HTR-8/SVneo (cell line): ENCODE data around the gene ZNF217.
"Not testable (repeated sequence)": the region's sequence is repeated elsewhere in the genome, so short reads cannot be mapped to it uniquely, and the experiment has no call there.

ENCODE experiments used
- DNase-seq: peaks from one replicate; pipeline ENCODE4 v3.0.0; 2011; ENCODE audit warnings: low spot score, mixed read lengths; ENCODE audit not compliant: insufficient read length
- FAIRE-seq: peaks from 2 replicates; lab custom pipeline; 2011; peaks lifted over from hg19 to GRCh38; lab: Jason Lieb, UNC

Gene ZNF217

DNA sequence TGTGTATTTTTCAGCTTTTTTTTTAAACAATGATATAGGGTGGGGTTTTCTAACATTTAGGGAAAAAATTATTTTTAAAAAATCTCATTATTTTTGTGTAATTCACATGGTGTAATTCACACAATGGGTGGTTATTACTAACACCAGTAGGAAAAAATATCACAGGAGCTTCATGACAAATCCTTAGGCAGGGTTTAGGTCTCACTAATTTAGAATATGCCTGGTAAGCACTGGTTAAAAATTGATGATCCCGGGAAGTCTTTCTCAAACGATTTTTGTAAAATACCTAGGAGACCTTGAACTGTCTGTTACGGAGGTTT, 29.5 kb upstream of the ZNF217 start:
- FAIRE-seq = no peak

DNA sequence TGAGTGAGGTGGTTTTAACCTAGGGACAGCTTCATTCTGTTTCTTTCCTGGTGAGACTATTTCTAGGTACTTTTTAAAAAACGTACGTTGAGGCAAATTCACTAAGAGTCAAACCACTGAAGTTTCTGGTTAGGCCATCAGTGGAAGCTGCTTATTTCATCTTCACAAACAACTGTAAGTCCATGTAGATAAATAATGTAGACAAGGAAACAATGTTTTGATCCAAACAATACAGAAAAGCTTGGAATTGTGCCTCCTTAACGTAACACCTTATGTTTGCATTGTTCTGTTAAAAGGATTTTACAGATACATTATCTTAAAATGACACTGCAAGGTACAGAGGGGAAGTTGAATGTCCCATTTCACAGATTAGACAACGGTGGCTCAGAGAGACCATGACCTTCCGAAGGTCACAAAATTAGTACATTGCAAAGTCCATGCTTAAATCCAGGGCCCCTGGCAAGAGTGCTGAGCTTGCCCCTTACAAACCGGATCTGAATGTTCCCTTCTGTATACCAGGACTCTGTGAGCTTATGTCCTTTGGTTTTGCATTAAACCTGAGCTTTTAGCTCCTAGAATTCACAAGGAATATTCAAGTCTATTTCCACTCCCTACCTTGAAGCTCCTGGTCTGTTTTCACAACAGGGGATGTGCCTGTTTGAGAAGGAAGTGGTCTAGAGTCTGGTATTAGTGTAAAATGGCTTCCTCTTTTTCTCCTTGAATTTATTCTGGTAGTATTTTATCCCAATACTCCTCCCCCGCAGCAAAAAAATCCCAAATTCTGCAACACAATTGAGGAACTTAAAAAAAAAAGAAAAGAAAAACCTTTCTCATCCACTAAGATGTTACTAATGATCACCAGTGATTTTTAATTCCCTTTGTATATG, 28.9 kb upstream of the ZNF217 start:
- DNase-seq (no peak), FAIRE-seq (no peak)

More for the DNA sequence above, 29.5 kb upstream of the ZNF217 start:
- no peak for DNase-seq

DNA sequence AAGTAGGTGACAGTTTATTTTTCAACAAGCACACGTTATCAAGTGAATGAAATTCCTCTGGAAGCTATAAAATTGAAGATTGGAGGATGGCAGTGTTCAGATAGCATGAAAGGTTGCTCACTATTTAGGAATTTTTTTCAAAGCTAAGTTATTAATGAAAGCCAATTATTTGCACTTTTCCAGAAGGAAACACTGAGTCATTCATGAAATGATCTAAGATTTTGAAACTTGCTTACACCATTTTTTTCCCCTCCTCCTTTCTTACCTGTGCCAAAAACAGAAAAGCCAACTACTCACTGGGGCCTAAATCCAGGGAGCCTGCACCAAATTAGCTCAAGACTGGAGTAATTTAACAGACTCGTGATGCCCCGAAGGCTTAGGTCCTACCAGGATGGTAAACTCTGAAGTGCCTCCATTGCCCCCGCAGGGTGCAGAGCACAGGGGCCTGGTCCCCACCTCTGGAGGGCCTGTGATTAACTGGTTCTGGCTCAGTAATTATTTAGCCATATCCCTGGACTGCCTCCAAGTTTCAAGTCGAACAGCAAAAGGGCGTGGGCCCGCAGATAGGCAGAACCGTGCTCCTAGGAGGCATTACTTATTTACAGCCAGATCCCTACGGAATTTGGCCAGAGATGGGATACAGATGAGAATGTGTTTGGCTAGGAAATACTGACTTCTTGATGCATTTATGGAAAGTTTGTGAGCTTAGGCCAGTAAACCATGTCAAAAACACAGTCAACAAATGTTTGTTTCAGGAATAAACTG, 28.0 kb upstream of the ZNF217 start:
- FAIRE-seq = peak; percentile 71
- DNase-seq = peak; percentile 86

DNA sequence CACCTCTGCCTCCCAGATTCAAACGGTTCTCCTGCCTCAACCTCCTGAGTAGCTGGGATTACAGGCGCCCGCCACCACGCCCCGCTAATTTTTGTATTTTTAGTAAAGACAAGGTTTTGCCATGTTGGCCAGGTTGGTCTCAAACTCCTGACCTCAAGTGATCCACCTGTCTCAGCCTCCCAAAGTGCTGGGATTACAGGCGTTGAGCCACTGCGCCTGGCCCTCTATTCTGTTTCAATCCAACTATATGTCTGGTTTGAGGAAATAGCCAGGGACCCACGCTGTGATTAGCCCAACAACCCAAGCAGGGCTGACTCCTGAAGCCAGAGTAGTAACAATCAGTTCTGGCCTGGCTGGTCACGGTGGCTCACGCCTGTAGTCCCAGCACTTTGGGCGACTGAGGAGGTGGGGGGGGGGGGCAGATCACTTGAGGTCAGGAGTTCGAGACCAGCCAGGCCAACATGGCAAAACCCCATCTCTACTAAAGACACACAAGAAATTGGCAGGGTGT, 24.9 kb upstream of the ZNF217 start:
- FAIRE-seq, DNase-seq: not testable (repeated sequence)

DNA sequence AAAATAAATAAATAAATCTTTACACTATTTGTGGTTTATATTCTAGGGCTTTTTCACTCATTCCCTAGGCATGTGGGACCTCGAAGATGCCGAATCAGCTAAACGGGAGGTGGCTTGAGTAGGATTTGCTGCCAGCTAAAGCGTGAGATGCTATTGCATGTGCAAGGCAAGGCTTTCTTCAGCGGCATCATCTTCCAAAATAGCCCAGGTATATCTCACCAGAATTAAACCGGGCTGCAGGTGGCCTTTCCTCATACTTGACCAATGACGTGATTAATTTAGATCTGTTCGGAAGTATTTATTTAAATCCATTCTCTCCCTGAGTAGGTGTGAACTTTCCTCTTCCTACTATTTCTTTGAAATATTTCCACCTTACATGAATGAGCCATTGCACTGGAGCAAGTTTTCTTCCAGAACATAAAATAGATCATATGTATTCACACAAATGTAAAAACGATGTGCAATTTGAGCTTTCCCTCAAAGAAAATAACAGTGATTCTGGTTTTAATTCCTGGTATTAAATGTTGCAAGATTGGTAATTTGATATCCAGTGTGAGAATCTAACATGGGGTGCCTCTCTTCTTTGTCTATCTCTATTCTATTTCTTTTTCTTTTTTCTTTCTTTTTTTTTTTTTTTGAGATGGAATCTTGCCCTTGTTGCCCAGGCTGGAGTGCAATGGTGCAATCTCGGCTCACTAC, 24.3 kb upstream of the ZNF217 start:
- DNase-seq = no peak
- no peak for FAIRE-seq

DNA sequence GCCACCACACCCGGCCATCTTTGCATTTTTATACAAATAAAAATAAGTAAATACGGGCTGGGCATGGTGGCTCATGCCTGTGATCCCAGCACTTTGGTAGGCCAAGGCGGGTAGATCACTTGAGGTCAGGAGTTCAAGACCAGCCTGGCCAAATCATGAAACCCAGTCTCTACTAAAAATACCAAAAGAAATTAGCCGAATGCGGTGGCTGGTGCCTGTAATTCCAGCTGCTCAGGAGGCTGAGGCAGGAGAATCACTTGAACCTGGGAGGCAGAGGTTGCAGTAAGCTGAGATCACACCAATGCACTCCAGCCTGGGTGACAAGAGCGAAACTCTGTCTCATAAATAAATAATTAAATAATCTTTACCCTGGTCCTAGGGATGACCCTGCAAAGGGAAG, 22.9 kb upstream of the ZNF217 start:
- DNase-seq, FAIRE-seq: not testable (repeated sequence)

DNA sequence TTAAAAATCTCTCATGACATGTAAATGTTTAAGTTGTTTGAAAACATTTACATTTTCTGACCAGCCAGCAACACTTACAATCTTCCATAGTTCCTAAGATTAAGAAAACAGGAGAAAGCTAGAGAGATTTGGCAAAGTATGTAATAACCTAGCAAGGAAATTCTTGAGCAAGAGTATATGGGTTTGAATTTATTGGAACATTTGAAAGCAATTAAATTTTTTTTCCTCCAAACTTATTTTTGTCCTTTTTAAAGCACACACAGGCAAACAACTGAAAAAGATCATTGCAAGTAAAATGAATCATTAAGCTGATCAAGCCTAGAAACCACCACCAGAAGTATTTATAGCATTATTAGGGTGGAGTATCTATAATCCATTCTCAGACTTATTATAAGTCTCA, 20.1 kb upstream of the ZNF217 start:
- no peak for DNase-seq
- no peak for FAIRE-seq

DNA sequence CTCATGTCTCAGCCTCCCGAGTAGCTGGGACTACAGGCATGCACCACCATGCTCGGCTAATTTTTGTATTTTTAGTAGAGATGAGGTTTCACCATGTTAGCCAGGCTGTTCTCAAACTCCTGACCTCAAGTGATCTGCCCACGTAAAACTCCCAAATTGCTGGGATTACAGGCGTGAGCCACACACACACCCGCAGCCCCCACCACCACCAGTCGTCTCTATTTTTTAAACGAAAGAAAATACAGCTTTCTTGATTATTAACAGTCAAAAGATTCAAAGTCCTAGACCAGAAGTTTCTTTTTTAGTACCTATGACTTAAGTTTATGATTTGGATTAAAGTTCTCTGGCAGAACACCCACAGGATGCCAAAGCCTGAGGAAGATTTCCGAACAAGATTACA, 18.6 kb upstream of the ZNF217 start:
- DNase-seq, FAIRE-seq: not testable (repeated sequence)

DNA sequence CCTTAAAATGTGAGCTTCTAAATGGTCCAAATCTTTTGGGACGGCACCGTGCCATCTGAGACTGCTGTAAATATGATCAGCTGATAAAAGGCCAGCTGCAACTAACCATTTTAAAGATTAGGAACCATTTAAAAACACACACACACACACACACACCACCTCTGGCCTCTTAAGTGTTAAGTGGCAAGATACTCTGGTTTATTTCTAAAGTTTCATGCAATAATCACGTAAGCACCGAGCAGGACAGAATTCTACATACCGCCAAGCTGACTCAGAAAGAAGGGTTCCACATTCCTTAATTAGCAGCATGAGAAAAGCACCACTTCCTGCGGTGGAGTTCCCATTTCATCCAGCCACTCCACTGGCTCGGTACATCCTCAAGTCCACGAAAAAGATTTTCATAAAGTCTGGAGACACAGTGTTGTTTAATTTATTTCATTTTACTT, 17.8 kb upstream of the ZNF217 start:
- FAIRE-seq (peak; percentile 96), DNase-seq (peak; percentile 98)

DNA sequence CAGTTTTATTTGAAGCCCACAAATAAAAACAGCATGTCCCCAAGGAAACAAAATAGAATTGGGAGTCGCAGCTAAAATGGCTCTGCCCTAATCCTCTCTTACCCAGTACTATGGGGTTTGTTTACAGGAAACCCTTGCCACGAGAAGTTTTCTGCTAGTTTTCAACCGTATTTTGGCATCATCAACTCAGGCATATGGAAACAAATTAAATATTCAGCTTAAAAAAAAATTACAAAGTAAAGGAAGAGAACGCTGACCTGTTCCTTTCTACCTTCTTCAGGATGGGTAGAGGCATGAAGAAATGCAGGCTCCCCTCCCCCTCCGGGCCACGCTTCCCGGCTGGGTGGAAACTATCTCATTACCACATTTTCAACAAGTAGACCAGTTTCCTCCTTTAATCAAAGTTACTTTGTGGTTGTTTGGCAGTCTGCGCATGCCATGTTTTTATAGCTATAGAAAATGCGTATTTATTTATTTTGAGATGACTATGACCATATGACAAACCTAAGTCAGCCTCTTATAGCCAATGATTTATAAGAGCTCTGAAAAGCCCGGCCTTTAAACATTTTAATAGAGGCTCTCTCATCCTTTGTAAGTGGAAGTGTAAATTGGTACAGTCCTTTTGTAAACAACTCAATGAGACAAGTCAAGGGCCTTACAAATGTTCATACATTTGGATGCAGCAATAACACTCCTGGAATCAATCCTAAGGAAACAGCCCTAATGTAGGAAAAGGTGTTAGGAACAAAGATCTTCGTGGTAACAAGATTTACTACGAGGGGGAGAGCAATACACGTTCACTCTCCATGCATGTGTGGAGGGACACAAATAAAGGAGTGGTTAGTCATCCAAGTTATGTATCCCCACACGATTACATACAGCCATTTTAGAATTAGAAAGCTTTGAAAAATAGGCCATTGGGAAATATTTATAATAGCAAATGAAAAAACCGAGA, 16.1 kb upstream of the ZNF217 start:
- DNase-seq (peak; percentile 67), FAIRE-seq (peak; percentile 89)

DNA sequence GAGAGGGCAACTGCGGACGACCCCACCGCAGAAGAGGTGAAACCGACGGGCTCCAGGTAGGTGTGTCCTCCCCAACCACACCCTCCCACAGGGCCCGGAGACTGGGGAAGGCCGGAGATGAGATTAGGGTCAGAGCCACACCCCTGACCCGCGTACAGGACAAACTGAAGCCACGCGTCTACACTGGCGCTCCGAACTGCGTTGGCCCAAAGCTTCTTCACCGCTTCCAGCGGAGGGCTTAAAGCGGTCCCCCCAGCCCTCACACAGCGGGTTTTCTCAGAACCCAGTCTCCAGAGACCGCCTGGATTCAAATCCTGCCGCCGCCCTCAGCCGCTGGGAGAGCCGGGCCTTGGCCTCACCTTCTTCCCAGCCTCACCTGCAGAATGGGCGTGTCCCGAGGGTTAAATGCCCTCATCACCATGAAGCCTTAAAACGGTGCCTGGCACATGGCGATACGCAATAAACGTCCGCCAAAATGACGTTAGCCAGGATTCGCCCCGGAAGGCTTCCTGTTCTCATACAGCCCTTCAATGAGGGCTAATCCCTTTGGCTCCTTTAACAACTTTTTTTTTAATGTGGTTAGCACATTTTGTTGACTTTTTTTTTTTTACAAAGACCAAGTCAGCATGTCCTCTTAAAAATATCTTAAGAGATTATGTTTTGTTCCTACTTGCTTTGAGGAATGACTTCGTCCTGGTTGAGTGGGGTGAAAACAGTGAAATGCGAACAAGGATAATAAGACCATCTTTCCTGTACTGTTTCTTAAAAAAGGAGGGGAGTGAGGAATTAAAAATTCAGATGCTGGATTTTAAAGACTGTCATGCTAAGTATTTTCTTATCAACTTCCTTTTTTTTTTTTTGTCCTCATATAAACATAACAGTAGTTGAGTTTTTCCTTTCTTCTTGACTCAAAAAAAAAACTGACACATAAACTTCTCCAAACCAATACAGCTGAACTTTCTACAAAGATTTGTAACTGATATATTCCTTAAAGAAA, 15.1 kb upstream of the ZNF217 start:
- DNase-seq (no peak), FAIRE-seq (no peak)

DNA sequence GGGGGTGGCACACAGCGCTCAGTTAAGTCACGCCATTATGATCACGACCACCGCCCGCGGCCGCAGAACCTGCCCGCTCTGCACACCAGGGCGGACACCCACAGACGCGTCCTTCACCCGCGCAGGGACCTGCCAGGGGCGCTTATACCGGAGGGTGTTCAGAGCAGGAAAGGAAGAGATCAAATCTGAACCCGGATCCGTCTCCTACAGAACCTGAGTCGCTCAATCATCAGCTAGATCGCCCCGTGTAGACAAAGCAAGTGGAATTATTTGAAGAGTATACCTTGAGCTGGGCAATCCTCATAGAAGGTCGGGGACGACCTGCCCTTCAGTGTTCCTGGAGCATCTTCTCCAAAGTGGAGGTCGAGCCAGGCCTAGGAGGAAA, 14.4 kb upstream of the ZNF217 start:
- FAIRE-seq = no peak

DNA sequence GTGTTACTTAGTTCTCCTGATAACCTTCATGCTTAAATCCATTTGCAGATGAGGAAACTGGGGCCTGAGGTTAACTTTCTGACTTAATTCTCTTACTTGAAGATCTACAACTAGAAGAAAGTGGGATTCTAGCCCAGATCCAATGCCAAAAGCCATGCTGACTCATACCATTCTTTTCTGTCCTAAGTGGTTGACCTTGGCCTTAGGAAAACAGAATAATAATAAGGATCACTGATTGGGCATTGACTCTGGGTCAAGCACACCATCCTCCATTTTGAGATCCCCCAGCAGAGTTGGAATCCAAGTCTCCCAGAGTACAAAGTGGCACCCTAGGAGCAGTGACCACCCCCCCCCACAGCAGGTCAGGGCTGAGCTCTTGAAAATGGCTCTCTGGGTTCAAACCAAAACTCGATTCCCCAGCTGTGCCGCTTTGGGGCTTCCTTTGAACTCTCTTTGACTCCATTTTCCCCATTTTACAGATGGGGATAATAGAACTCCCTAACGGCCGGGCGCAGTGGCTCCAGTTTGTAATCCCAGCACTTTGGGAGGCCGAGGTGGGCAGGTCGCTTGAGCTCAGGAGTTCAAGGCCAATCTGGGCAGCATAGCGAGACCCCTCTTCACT, 12.8 kb upstream of the ZNF217 start:
- peak; percentile 72 for DNase-seq
- FAIRE-seq = peak; percentile 13

More for the DNA sequence above, 14.4 kb upstream of the ZNF217 start:
- DNase-seq = no peak

DNA sequence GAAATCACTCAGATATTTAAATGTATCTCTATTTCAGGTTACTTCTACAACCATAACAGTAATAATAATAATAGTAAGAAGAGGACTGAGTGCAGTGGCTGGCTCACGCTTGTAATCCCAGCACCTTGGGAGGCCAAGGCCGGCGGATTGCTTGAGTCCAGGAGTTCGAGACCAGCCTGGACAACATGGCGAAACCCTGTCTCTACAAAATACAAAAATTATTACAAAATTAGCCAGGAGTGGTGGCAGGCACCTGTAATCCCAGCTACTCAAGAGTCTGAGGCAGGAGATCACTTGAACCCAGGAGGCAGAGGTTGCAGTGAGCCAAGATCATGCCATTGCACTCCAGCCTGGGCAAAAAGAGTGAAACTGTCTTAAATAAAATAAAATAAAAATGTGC, 11.8 kb upstream of the ZNF217 start:
- not testable (repeated sequence) for DNase-seq, FAIRE-seq

DNA sequence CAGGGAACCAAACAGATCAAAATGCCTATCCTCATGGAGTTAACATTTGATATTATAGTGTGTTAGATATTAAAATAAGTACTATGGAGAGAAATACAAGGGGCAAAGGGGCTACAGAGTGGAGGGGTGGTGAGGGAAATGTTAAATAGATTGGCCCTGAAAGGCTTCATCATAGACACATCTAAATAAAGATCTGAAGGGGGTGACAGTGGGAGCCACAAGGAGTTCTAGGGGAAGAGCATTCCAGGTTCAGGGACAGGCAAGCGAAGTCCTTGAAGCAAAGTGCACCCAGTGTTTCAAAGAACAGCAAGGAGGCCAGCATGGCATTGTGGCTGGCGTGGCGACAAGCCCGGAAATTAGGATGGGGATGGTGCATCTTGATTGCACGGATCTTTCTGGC, 11.2 kb upstream of the ZNF217 start:
- not testable (repeated sequence) for FAIRE-seq, DNase-seq

DNA sequence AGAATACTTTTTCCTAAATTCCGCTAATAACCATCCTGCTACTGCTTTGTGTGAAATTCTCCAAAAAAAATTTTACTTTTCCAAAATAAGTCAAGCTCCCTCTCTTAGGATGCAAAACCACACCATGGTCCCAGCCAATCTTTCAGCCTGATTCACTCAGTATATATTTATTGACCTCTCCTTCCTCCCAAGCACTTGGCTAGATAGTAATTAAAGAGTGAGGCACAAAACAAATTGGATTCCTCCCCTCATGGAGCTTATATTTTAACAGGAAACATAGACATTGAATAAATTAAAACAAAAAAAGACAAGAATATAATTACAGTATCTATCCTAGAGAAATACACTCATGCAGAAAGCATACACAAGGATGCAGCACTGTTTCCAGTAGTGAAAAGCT, 9.0 kb upstream of the ZNF217 start:
- FAIRE-seq (no peak), DNase-seq (no peak)

DNA sequence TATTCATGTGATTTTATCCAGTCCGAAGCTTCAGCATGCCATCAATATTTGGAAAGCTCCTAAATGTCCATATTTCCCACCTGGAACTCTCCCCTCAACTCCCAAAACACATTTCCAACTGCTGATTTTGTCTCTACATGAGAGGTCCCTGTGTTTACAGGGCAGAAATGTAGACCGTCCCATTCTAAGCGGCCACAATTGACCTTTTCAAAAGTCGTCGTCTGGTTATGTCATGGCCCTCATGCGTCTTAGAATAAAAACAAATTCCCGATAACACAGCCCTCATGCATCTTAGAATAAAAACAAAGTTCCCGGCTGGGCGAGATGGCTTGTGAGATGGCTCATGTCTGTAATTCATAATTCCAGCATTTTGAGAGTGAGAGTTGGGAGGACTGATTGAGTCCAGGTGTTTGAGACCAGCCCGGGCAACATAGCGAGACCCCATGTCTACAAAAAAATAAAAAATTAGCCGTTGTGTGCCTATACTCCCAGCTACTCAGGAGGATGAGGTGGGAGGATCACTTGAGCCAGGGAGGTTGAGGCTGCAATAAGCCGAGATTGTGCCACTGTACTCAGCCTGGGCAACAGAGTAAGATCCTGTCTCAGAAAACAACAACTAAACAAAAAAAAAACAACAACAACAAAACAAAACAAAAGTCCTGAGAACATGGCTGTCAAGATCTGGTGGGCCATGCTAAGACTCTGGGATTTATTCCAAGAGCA, 6.4 kb upstream of the ZNF217 start:
- no peak for DNase-seq
- FAIRE-seq = no peak
